ENCODE measurements around the gene CIDEB. TPM values are rescaled to one million over a fixed set of nuclear protein-coding genes. Genes with fewer than 3 reads are reported as not detected.

The CIDEB gene
- total and polyA plus RNA-seq, 2 of the 4 experiments (the other 2 are of a cell fraction), result under 0.01 to 0.19 TPM

- BruUV-seq (replicated peaks), result no TSS peak
Measured at GRCh38 chr14:24297190-24297964, 10.4 kb downstream of the CIDEB start.

More at GRCh38 chr14:24297190-24297964, 10.4 kb downstream of the CIDEB start:
- Histone ChIP-seq H3K18ac (ENCODE audit: low read depth, low read length) (no peak overlapping the region), H4K8ac (ENCODE audit: low read depth in 2 of 2, low read length in 2 of 2) (no peak overlapping the region), H2AK9ac (replicated peaks; ENCODE audit: low read depth, low read length, poor library complexity) (peak overlapping the region; percentile 74), H3K14ac (replicated peaks; ENCODE audit: low read depth, low read length) (no peak overlapping the region), H4K20me1 (ENCODE audit: insufficient read depth, low read length) (no peaks in the 10 kb centered on the region), H3K36me3 (ENCODE audit: control insufficient read depth, insufficient read depth, low read length) (peaks cover 16% of the 10 kb centered on the region), H2BK5ac (ENCODE audit: low read depth, low read length, poor library complexity, severe bottlenecking) (no peak overlapping the region), H3K79me1 (ENCODE audit: low read depth in 1 of 2, low read length in 2 of 2) (peaks cover 21 to 51% of the 10 kb centered on the region in 2 experiments), H3K9me3 (ENCODE audit: control insufficient read depth, insufficient read depth, low read length) (no peaks in the 10 kb centered on the region), H3K4me2 (ENCODE audit: low read depth, low read length) (no peak overlapping the region), H2BK120ac (ENCODE audit: low read depth, low read length) (no peak overlapping the region), H2AK5ac (ENCODE audit: low read depth, low read length) (no peak overlapping the region), H3K27ac (ENCODE audit: insufficient read depth, low read length) (no peak overlapping the region), H3K27me3 (ENCODE audit: control insufficient read depth, insufficient read depth, low read length) (no peaks in the 10 kb centered on the region), H3K9ac (ENCODE audit: low read depth, low read length) (no peak overlapping the region), H3K4me3 (ENCODE audit: insufficient read depth, low read depth, low read length) (no peak overlapping the region), H4K91ac (ENCODE audit: insufficient read depth, low read depth, low read length) (no peak overlapping the region), H3K23ac (ENCODE audit: low read depth, low read length) (no peak overlapping the region), H4K5ac (ENCODE audit: low read depth, low read length) (no peak overlapping the region), H3K4ac (ENCODE audit: low read depth, low read length) (no peak overlapping the region), H3K4me1 (ENCODE audit: control insufficient read depth, insufficient read depth, low read length) (peaks cover 9% of the 10 kb centered on the region), H2AFZ (replicated peaks; ENCODE audit: low read length, poor library complexity) (no peak overlapping the region), H3K9me1 (ENCODE audit: insufficient read depth, low read length) (no peaks in the 10 kb centered on the region), H3K56ac (ENCODE audit: extremely low read depth, insufficient read depth, low read length) (no peak overlapping the region), H2BK20ac (ENCODE audit: low read depth, low read length) (no peak overlapping the region), H2BK15ac (ENCODE audit: low read depth, low read length) (no peak overlapping the region)
- 49% methylated on average over 4 of the region's 5 CpGs; no CpG with 5 or more reads in 1 of the 2 experiments for WGBS, 2 experiments (ENCODE audit: extremely low coverage in 2 of 2, insufficient read length in 1 of 2)
- ATAC-seq (ENCODE audit: low read depth) (no peak), DNase-seq (peak; percentile 28)
- intact Hi-C loops (cut with micrococcal nuclease), result loop anchor here (1.0 to 10.0 kb wide), 6 partner anchors 26 to 313 kb away; partner anchors contain the start of genes DHRS4L2, MDP1, PSME2 and RABGGTA
- POLR2A ChIA-PET (ENCODE audit: unreplicated experiment), result interaction anchor here (0.6 to 1.9 kb wide), 2 partner anchors 55 to 109 kb away, joined by 3 to 6 read pairs; partner anchors contain the start of genes IPO4 and TINF2
- CTCF ChIA-PET, result interaction anchor here (0.5 to 3.0 kb wide), 8 partner anchors 11 to 182 kb away, joined by 3 to 23 read pairs (median 4); partner anchors contain the start of genes CIDEB, IPO4, LTB4R2 and TINF2
- TF ChIP-seq NFE2L2 (IDR thresholded peaks at IDR 0.05; ENCODE audit: low read depth, low read length), result no peak
- peak; percentile 41; the same call in 1 of the 2 replicates for TF ChIP-seq CTCF (conservative IDR thresholded peaks at IDR 0.05; ENCODE audit: low read depth, low read length)
- no peak for TF ChIP-seq RCOR1 (IDR thresholded peaks at IDR 0.05; ENCODE audit: insufficient replicate concordance, low read length)
- TF ChIP-seq ELK1 (IDR thresholded peaks at IDR 0.05; ENCODE audit: borderline replicate concordance, low read depth, low read length), result no peak
- TF ChIP-seq MAZ (IDR thresholded peaks at IDR 0.05; ENCODE audit: borderline replicate concordance, low read depth, low read length), result no peak
- TF ChIP-seq CHD1 (IDR thresholded peaks at IDR 0.05; ENCODE audit: low read depth, low read length), result no peak
- no peak for TF ChIP-seq BHLHE40 (IDR thresholded peaks at IDR 0.05; ENCODE audit: low read depth, low read length)
- no peak for TF ChIP-seq MXI1 (IDR thresholded peaks at IDR 0.05; ENCODE audit: borderline replicate concordance, low read depth, low read length)
- TF ChIP-seq SMC3 (IDR thresholded peaks at IDR 0.05; ENCODE audit: low read depth, low read length), result 0 out of 2 replicates have a peak, but pooled peaks have one; percentile 18
- in situ Hi-C loops (cut with MboI; ENCODE audit: low sequenced_read_pairs), result loop anchor here (5.0 kb wide), 1 partner anchor 55 kb away; the partner anchor contains the start of gene TINF2
- dilution Hi-C loops (cut with HindIII; ENCODE audit: low sequenced_read_pairs, unreplicated experiment), result no loop called here
